Upper lobe of left lung (tissue), 4 donors: ENCODE data around the gene WT1.

Experiments used
- EP300 ChIP-seq, 4 donors: sonication (generic); formaldehyde crosslinking; IDR thresholded peaks; one replicate each; pipeline ENCODE4 v1.5.1; 2017; ENCODE audit warnings: antibody characterized with exemption in 4 of 4, control low read depth in 2 of 4
- POLR2A ChIP-seq, 4 donors: fragments of 450-650 bp; IDR thresholded peaks; one replicate each; pipeline ENCODE4 v1.5.1; 2016 to 2017; ENCODE audit warnings: antibody characterized with exemption in 4 of 4, mild to moderate bottlenecking in 2 of 4
- POLR2AphosphoS5 ChIP-seq, 2 donors: sonication (generic); formaldehyde crosslinking; IDR thresholded peaks; one replicate each; pipeline ENCODE4 v1.5.1; 2017; ENCODE audit warnings: antibody characterized with exemption in 2 of 2
- TF ChIP-seq, protein P1 (sequence below), 6 experiments: fragments of 450-650 bp in 4 of 6; fragments of 200-600 bp in 2 of 6; sonication (generic) in 2 of 6; IDR thresholded peaks; one replicate each; pipeline ENCODE4 v1.5.1; 2016 to 2019; ENCODE audit warnings: antibody characterized with exemption in 6 of 6

DNA sequence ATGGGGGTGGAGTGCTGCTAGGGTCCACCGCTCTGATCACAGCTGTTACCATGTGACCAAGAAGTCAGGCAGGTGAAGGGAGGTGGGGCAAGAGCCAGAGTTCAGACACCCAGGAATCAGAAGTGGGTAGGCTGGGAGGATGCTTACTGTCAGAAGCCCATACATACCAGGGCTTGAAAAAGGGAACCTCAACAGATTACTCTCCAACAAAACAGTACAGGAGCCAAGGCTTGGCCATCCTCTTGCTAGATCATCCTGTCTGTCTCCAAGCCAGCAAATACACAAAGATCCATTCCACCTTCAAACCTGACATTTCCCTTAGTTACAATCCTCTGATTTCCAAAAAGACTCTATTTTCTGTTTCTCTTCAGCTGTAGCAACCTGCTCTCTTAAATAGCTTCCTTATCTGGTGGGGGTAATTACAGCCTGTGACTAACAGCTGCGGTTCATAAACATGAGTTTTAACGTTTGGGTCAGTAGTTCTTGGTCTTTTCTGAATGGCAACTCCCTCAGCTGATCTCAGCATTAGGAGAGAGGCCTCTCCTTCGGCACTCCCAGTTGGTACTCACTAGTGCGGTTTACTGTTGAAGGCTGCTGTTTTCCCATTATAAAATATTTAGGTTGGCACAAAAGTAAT, 31.1 kb upstream of the WT1 start:
- TF ChIP-seq, protein P1, sequence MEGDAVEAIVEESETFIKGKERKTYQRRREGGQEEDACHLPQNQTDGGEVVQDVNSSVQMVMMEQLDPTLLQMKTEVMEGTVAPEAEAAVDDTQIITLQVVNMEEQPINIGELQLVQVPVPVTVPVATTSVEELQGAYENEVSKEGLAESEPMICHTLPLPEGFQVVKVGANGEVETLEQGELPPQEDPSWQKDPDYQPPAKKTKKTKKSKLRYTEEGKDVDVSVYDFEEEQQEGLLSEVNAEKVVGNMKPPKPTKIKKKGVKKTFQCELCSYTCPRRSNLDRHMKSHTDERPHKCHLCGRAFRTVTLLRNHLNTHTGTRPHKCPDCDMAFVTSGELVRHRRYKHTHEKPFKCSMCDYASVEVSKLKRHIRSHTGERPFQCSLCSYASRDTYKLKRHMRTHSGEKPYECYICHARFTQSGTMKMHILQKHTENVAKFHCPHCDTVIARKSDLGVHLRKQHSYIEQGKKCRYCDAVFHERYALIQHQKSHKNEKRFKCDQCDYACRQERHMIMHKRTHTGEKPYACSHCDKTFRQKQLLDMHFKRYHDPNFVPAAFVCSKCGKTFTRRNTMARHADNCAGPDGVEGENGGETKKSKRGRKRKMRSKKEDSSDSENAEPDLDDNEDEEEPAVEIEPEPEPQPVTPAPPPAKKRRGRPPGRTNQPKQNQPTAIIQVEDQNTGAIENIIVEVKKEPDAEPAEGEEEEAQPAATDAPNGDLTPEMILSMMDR (IDR thresholded peaks at IDR 0.05), result no peak
- TF ChIP-seq POLR2A (IDR thresholded peaks at IDR 0.05), result no peak
- TF ChIP-seq POLR2AphosphoS5 (IDR thresholded peaks at IDR 0.05), result no peak
- TF ChIP-seq EP300 (IDR thresholded peaks at IDR 0.05), result no peak
